HepG2 (cell line): ENCODE results near the gene YIPF7. TPM values are rescaled to one million over a fixed set of nuclear protein-coding genes. Genes with fewer than 3 reads are reported as not detected.

Experiments used
- ARID5B ChIP-seq: IDR thresholded peaks from 2 replicates; pipeline ENCODE4 v1.4.0; 2020; ENCODE audit warnings: mild to moderate bottlenecking, missing genetic modification reagents
- ATF2 ChIP-seq: sonication (generic); formaldehyde crosslinking; IDR thresholded peaks from 2 replicates; pipeline ENCODE4 v1.4.0; 2020; ENCODE audit warnings: missing genetic modification reagents
- BATF2 ChIP-seq: sonication (generic); formaldehyde crosslinking; IDR thresholded peaks from 2 replicates; pipeline ENCODE4 v1.8.0; 2022; ENCODE audit warnings: mild to moderate bottlenecking, missing genetic modification reagents, moderate library complexity
- EED ChIP-seq: sonication (generic); formaldehyde crosslinking; IDR thresholded peaks from 2 replicates; pipeline ENCODE4 v1.5.0; 2020; ENCODE audit warnings: mild to moderate bottlenecking, missing genetic modification reagents
- ELF4 ChIP-seq: sonication (generic); formaldehyde crosslinking; IDR thresholded peaks from 2 replicates; pipeline ENCODE4 v1.5.0; 2020; ENCODE audit warnings: missing genetic modification reagents, mild to moderate bottlenecking, moderate library complexity, borderline replicate concordance
- FOXJ3 ChIP-seq: sonication (generic); formaldehyde crosslinking; IDR thresholded peaks from 2 replicates; pipeline ENCODE4 v1.4.0; 2020; ENCODE audit warnings: missing genetic modification reagents, mild to moderate bottlenecking, borderline replicate concordance
- HCFC1 ChIP-seq: fragments of 150-350 bp; IDR thresholded peaks from 2 replicates; pipeline ENCODE4 v1.6.1; 2014; ENCODE audit warnings: low read depth, low read length
- HDAC6 ChIP-seq: fragments of 200-600 bp; sonication (generic); IDR thresholded peaks from 2 replicates; pipeline ENCODE4 v1.7.0; 2017; ENCODE audit warnings: mild to moderate bottlenecking, antibody characterized with exemption, low read length, low read depth
- HOXA5 ChIP-seq: sonication (generic); formaldehyde crosslinking; IDR thresholded peaks from 2 replicates; pipeline ENCODE4 v1.4.0; 2020; ENCODE audit warnings: missing genetic modification reagents
- JDP2 ChIP-seq: sonication (generic); formaldehyde crosslinking; IDR thresholded peaks from 2 replicates; pipeline ENCODE4 v1.8.1; 2022; ENCODE audit warnings: missing genetic modification reagents, borderline replicate concordance
- KLF9 ChIP-seq: IDR thresholded peaks from 2 replicates; pipeline ENCODE4 v1.6.1; 2016; ENCODE audit warnings: low read depth
- PTBP1 ChIP-seq: fragments of 200-400 bp; formaldehyde crosslinking; IDR thresholded peaks from 2 replicates; pipeline ENCODE4 v1.6.1; 2018; ENCODE audit warnings: low read length, low read depth; ENCODE audit not compliant: poor library complexity, severe bottlenecking
- SMC3 ChIP-seq: IDR thresholded peaks from 2 replicates; pipeline ENCODE4 v1.6.1; 2011; ENCODE audit warnings: low read length, improper control_type of control experiment
- SMYD3 ChIP-seq: sonication (generic); formaldehyde crosslinking; IDR thresholded peaks from 2 replicates; pipeline ENCODE4 v1.8.1; 2023; ENCODE audit warnings: mild to moderate bottlenecking, missing genetic modification reagents
- ZNF143 ChIP-seq: sonication (generic); formaldehyde crosslinking; IDR thresholded peaks from 2 replicates; pipeline ENCODE4 v1.4.0; 2020; ENCODE audit warnings: missing genetic modification reagents
- ZNF576 ChIP-seq: sonication (generic); formaldehyde crosslinking; IDR thresholded peaks from 2 replicates; pipeline ENCODE4 v1.4.0; 2020; ENCODE audit warnings: mild to moderate bottlenecking, missing genetic modification reagents
- ZNF660 ChIP-seq: sonication (generic); formaldehyde crosslinking; IDR thresholded peaks from 2 replicates; pipeline ENCODE4 v1.5.1; 2020; ENCODE audit warnings: mild to moderate bottlenecking, low read depth, missing genetic modification reagents, borderline replicate concordance
- ZNF674 ChIP-seq: sonication (generic); formaldehyde crosslinking; IDR thresholded peaks from 2 replicates; pipeline ENCODE4 v1.5.0; 2020; ENCODE audit warnings: low read depth, mild to moderate bottlenecking, missing genetic modification reagents
- ZNF761 ChIP-seq: sonication (generic); formaldehyde crosslinking; conservative IDR thresholded peaks from 2 replicates; pipeline ENCODE4 v1.4.0; 2020; ENCODE audit warnings: mild to moderate bottlenecking, missing genetic modification reagents
- ZNF83 ChIP-seq: sonication (generic); formaldehyde crosslinking; IDR thresholded peaks from 2 replicates; pipeline ENCODE4 v1.4.0; 2020; ENCODE audit warnings: missing genetic modification reagents, mild to moderate bottlenecking, borderline replicate concordance
- polyA plus RNA-seq, 8 experiments: library from polyadenylated mRNA; depleted of rRNA in 3 of 8; stranded (reverse) in 7 of 8; unstranded in 1 of 8; fragments of >200 nt; fragmentation: Illumina TruSeq in 4 of 8; extraction: Trizol in 4 of 8; gene quantifications; 2 replicates each; pipeline versions ENCODE4 v1.2.1 to v1.2.3, GENCODE V29; 2011 to 2016; ENCODE audit warnings: low read depth in 4 of 8, missing spikeins in 1 of 8, mixed read lengths in 1 of 8; ENCODE audit not compliant: insufficient read depth in 1 of 8
- total RNA-seq, 5 experiments: library from RNA; depleted of rRNA; stranded (reverse); fragments of >200 nt; fragmentation: Illumina TruSeq; extraction: Trizol; gene quantifications; 2 replicates each; pipeline ENCODE4 v1.2.3, GENCODE V29; 2016; ENCODE audit warnings: low read depth in 1 of 5

The YIPF7 gene
- total and polyA plus RNA-seq, 2 of the 13 experiments (the other 11 are each of a cell fraction or from before 2014, with no cell fraction given): 0.12 TPM; not detected in 1

- peak; percentile 85 for TF ChIP-seq ATF2 (CRISPR knock-in tag)
- peak; percentile 90 for TF ChIP-seq ELF4 (CRISPR knock-in tag)
- TF ChIP-seq SMC3: no peak
- no peak for TF ChIP-seq ZNF83
- TF ChIP-seq HDAC6: no peak
- no peak for TF ChIP-seq BATF2
- TF ChIP-seq ZNF660 (CRISPR knock-in tag): no peak
- TF ChIP-seq ZNF761 (CRISPR knock-in tag): no peak; the same call in 1 of the 2 replicates
- TF ChIP-seq ARID5B (CRISPR knock-in tag): peak; percentile 68
- peak; percentile 68; the same call in 1 of the 2 replicates for TF ChIP-seq EED (CRISPR knock-in tag)
- peak; percentile 49; the same call in 1 of the 2 replicates for TF ChIP-seq HCFC1
- 0 out of 2 replicates have a peak, but pooled peaks have one; percentile 23 for TF ChIP-seq KLF9 (CRISPR knock-in tag)
- no peak for TF ChIP-seq PTBP1
- no peak for TF ChIP-seq ZNF576 (CRISPR knock-in tag)
- no peak for TF ChIP-seq FOXJ3 (CRISPR knock-in tag)
- TF ChIP-seq HOXA5: 0 out of 2 replicates have a peak, but pooled peaks have one; percentile 25
- peak; percentile 52; the same call in 1 of the 2 replicates for TF ChIP-seq ZNF143 (CRISPR knock-in tag)
- TF ChIP-seq SMYD3 (CRISPR knock-in tag): peak; percentile 28; the same call in 1 of the 2 replicates
- no peak for TF ChIP-seq JDP2 (CRISPR knock-in tag)
- TF ChIP-seq ZNF674: 0 out of 2 replicates have a peak, but pooled peaks have one; percentile 30
Observed at GRCh38 chr4:44678094-44679041, 26.9 kb upstream of the YIPF7 start, which contains the start of gene GUF1 (continued).
